GM12878 (cell line): ENCODE measurements around the gene PTGFRN. TPM values are rescaled to one million over a fixed set of nuclear protein-coding genes. Genes with fewer than 3 reads are reported as not detected.

Source experiments
- ATAC-seq: fragments of 200-7000 bp; cut with Tn5 transposase; 3 replicates; pipeline ENCODE4 v1.9.1; 2020; ENCODE audit warnings: mild to moderate bottlenecking, moderate library complexity
- BruUV-seq: library from RNA; stranded (reverse); fragments of 400-500 nt; replicated peaks from 2 replicates; lab custom pipeline; 2021; lab: Mats Ljungman, UMichigan
- CTCF ChIA-PET: fragments of 300-600 bp; sonication (Branson Sonifier 250); formaldehyde crosslinking; extraction: SDS; loops from one replicate; lab custom pipeline; 2021; ENCODE audit warnings: inconsistent platforms; lab: Yijun Ruan, JAX
- POLR2A ChIA-PET: fragments of 350-600 bp; formaldehyde crosslinking; extraction: SDS; loops from one replicate; lab custom pipeline; 2021; ENCODE audit warnings: inconsistent platforms; lab: Charles Lee
- RAD21 ChIA-PET: fragments of 300-600 bp; sonication (Branson Sonifier 250); formaldehyde crosslinking; loops from one replicate; lab custom pipeline; 2023; ENCODE audit warnings: antibody characterized with exemption; ENCODE audit not compliant: unreplicated experiment; lab: Charles Lee
- SMC1A ChIA-PET: fragments of 300-600 bp; sonication (Branson Sonifier 250); formaldehyde crosslinking; loops from one replicate; lab custom pipeline; 2023; ENCODE audit not compliant: unreplicated experiment, uncharacterized antibody; lab: Charles Lee
- DNase-seq: peaks from one replicate; pipeline ENCODE4 v3.0.0-alpha.2; 2011; ENCODE audit warnings: low read depth, low spot score
- FAIRE-seq: peaks from 3 replicates; lab custom pipeline; 2011; peaks lifted over from hg19 to GRCh38; lab: Jason Lieb, UNC
- H2AFZ ChIP-seq: 2 replicates; pipeline ENCODE4 v1.6.0; 2011; ENCODE audit warnings: low read depth, low read length, control low read depth; ENCODE audit not compliant: control insufficient read depth
- H3K27ac ChIP-seq: 2 replicates; pipeline ENCODE4 v1.5.1; 2011; ENCODE audit warnings: control low read depth; ENCODE audit not compliant: control insufficient read depth, insufficient read depth
- H3K27me3 ChIP-seq, 2 experiments: replicated peaks in 1 of 2; 2 replicates each; pipeline versions ENCODE4 v1.6.0 to v1.6.1; 2011; ENCODE audit warnings: low read length in 1 of 2; ENCODE audit not compliant: control insufficient read depth in 2 of 2, insufficient read depth in 2 of 2
- H3K36me3 ChIP-seq, 2 experiments: 2 replicates each; pipeline ENCODE4 v1.5.1; 2011; ENCODE audit warnings: low read length in 1 of 2; ENCODE audit not compliant: control insufficient read depth in 2 of 2, insufficient read depth in 2 of 2
- H3K4me1 ChIP-seq: 2 replicates; pipeline ENCODE4 v1.6.1; 2011; ENCODE audit warnings: mild to moderate bottlenecking, low read length, moderate library complexity, mixed read lengths; ENCODE audit not compliant: control insufficient read depth, insufficient read depth
- H3K4me2 ChIP-seq: 2 replicates; pipeline ENCODE4 v1.6.0; 2011; ENCODE audit warnings: control low read depth; ENCODE audit not compliant: control insufficient read depth, insufficient read depth
- H3K4me3 ChIP-seq: fragments of 200-600 bp; sonication (generic); 2 replicates; pipeline ENCODE4 v1.5.1; 2016
- H3K79me2 ChIP-seq: 2 replicates; pipeline ENCODE4 v1.6.0; 2011; ENCODE audit warnings: low read length; ENCODE audit not compliant: control insufficient read depth, insufficient read depth
- H3K9ac ChIP-seq: 2 replicates; pipeline ENCODE4 v1.8.0; 2011; ENCODE audit warnings: low read length, control low read depth, mixed read lengths; ENCODE audit not compliant: control insufficient read depth, insufficient read depth
- H3K9me3 ChIP-seq: replicated peaks from 3 replicates; pipeline ENCODE4 v1.5.1; 2011; ENCODE audit warnings: mild to moderate bottlenecking, low read length; ENCODE audit not compliant: control insufficient read depth, insufficient read depth
- H4K20me1 ChIP-seq: 2 replicates; pipeline ENCODE4 v1.6.0; 2011; ENCODE audit not compliant: control insufficient read depth, insufficient read depth
- BACH1 ChIP-seq: fragments of 450-650 bp; IDR thresholded peaks from 2 replicates; pipeline ENCODE4 v1.6.1; 2017; ENCODE audit warnings: mild to moderate bottlenecking, borderline replicate concordance
- CEBPB ChIP-seq, 2 experiments: fragments of 150-350 bp in 1 of 2; IDR thresholded peaks; 2 replicates each; pipeline ENCODE4 v1.6.1; 2012 to 2014; ENCODE audit warnings: low read depth in 2 of 2, low read length in 2 of 2, borderline replicate concordance in 1 of 2, inconsistent platforms in 1 of 2
- CREM ChIP-seq: IDR thresholded peaks from 2 replicates; pipeline ENCODE4 v1.6.1; 2014; ENCODE audit warnings: antibody characterized with exemption, low read depth
- EGR1 ChIP-seq, 2 experiments: IDR thresholded peaks; 1 replicate in 1 of 2; 2 replicates in 1 of 2; pipeline ENCODE4 v1.6.1; 2011 to 2012; ENCODE audit warnings: low read depth in 2 of 2, low read length in 2 of 2, borderline replicate concordance in 1 of 2, mild to moderate bottlenecking in 1 of 2, moderate library complexity in 1 of 2
- EP300 ChIP-seq, 2 experiments: fragments of 150-350 bp in 1 of 2; IDR thresholded peaks; 2 replicates each; pipeline ENCODE4 v1.6.1; 2011 to 2012; ENCODE audit warnings: low read depth in 2 of 2, low read length in 2 of 2, borderline replicate concordance in 1 of 2, improper control_type of control experiment in 1 of 2, inconsistent platforms in 1 of 2; ENCODE audit not compliant: control insufficient read depth in 1 of 2
- FOXK2 ChIP-seq: fragments of 450-650 bp; IDR thresholded peaks from 2 replicates; pipeline ENCODE4 v1.6.1; 2017; ENCODE audit warnings: mild to moderate bottlenecking, moderate library complexity
- IRF4 ChIP-seq: IDR thresholded peaks from 2 replicates; pipeline ENCODE4 v1.6.1; 2011; ENCODE audit warnings: low read depth, low read length
- RB1 ChIP-seq: fragments of 450-650 bp; formaldehyde crosslinking; IDR thresholded peaks from 2 replicates; pipeline ENCODE4 v1.6.1; 2017; ENCODE audit warnings: mild to moderate bottlenecking, borderline replicate concordance
- RCOR1 ChIP-seq: conservative IDR thresholded peaks from 2 replicates; pipeline ENCODE4 v1.6.1; 2012; ENCODE audit warnings: low read depth, low read length, improper control_type of control experiment
- RUNX3 ChIP-seq: IDR thresholded peaks from 2 replicates; pipeline ENCODE4 v1.6.1; 2012; ENCODE audit warnings: low read length, inconsistent platforms
- SIN3A ChIP-seq: IDR thresholded peaks from 2 replicates; pipeline ENCODE4 v1.6.1; 2012; ENCODE audit warnings: low read depth, low read length, improper control_type of control experiment
- SMARCA5 ChIP-seq: fragments of 450-650 bp; IDR thresholded peaks from 2 replicates; pipeline ENCODE4 v1.6.1; 2017; ENCODE audit warnings: mild to moderate bottlenecking
- ZNF24 ChIP-seq: fragments of 450-650 bp; IDR thresholded peaks from 2 replicates; pipeline ENCODE4 v1.6.1; 2017; ENCODE audit warnings: antibody characterized with exemption, mild to moderate bottlenecking
- WGBS: methylation state at CpG from one replicate; pipeline ENCODE4 v1.1.6; 2016; ENCODE audit warnings: low lambda C conversion rate; ENCODE audit not compliant: insufficient replicate concordance, insufficient coverage; ENCODE audit errors: missing lambda C conversion rate; 5-methylcytosine and 5-hydroxymethylcytosine counted together
- in situ Hi-C: fragments of 300-500 bp; cut with MboI; formaldehyde crosslinking; loops from 9 replicates; pipeline ENCODE4 v1.14.3; 2018; ENCODE audit warnings: mixed read lengths
- intact Hi-C: fragments of 100-400 bp; cut with micrococcal nuclease; formaldehyde crosslinking; loops from one replicate; pipeline ENCODE4 v1.14.2; 2022; ENCODE audit not compliant: unreplicated experiment
- polyA plus RNA-seq, 11 experiments: library from polyadenylated mRNA; depleted of rRNA in 4 of 11; unstranded in 6 of 11; stranded (reverse) in 5 of 11; fragments of >200 nt; fragmentation: Nextera tagmentation in 4 of 11; fragmentation: Illumina TruSeq in 1 of 11; extraction: Ambion mirVana in 4 of 11; extraction: Trizol in 1 of 11; gene quantifications; 1 replicate in 1 of 11; 2 replicates in 10 of 11; pipeline versions ENCODE4 v1.2.1 to v1.2.3, GENCODE V29; 2011 to 2016; ENCODE audit warnings: inconsistent platforms in 2 of 11, missing spikeins in 2 of 11, low read depth in 1 of 11
- total RNA-seq, 4 experiments: library from RNA; depleted of rRNA in 3 of 4; stranded (reverse); fragments of >200 nt in 3 of 4; fragmentation: Illumina TruSeq in 1 of 4; extraction: Trizol in 1 of 4; gene quantifications; 2 replicates each; pipeline versions ENCODE4 v1.2.1 to v1.2.3, GENCODE V29; 2013 to 2021
- TF ChIP-seq, protein P1 (sequence below): fragments of 450-650 bp; IDR thresholded peaks from 2 replicates; pipeline ENCODE4 v1.6.1; 2017; ENCODE audit warnings: low read depth, mild to moderate bottlenecking, moderate library complexity
- TF ChIP-seq, protein P2 (sequence below): fragments of 450-650 bp; IDR thresholded peaks from 2 replicates; pipeline ENCODE4 v1.6.1; 2014; ENCODE audit warnings: mild to moderate bottlenecking
- TF ChIP-seq, protein P3 (sequence below): fragments of 450-650 bp; formaldehyde crosslinking; IDR thresholded peaks from 2 replicates; pipeline ENCODE4 v1.5.0; 2022; ENCODE audit warnings: mild to moderate bottlenecking, missing genetic modification characterization

PTGFRN gene
- total and polyA plus RNA-seq, 10 of the 15 experiments (the other 5 are each of a cell fraction or from before 2014, with no cell fraction given): 2.7 to 8.3 (median 5.1) TPM

DNA sequence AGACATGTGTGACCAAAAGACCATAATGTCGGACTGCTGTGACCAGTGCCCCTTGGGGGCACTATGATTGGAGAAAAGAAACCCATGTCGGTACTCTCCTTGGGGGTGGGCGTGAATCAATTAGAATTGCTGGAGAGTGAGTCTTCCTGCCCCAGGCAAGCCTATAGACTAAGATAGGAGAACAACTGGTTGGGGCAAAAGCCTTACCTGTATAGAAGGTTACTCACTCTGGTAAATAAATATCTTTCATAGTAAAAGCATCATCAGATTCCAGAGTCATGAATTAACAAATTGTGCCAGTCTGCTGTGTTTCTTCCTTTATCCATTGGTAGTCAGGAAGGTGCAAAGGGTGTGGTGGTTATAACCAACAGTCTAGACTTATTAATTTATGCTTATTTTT lies 2.9 kb upstream of the PTGFRN start (continued):
- TF ChIP-seq ZNF24: no peak
- no peak for TF ChIP-seq BACH1
- no peak for TF ChIP-seq FOXK2
- TF ChIP-seq, protein P1, sequence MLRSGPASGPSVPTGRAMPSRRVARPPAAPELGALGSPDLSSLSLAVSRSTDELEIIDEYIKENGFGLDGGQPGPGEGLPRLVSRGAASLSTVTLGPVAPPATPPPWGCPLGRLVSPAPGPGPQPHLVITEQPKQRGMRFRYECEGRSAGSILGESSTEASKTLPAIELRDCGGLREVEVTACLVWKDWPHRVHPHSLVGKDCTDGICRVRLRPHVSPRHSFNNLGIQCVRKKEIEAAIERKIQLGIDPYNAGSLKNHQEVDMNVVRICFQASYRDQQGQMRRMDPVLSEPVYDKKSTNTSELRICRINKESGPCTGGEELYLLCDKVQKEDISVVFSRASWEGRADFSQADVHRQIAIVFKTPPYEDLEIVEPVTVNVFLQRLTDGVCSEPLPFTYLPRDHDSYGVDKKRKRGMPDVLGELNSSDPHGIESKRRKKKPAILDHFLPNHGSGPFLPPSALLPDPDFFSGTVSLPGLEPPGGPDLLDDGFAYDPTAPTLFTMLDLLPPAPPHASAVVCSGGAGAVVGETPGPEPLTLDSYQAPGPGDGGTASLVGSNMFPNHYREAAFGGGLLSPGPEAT: no peak
- TF ChIP-seq SIN3A: no peak
- TF ChIP-seq SMARCA5: no peak

DNA sequence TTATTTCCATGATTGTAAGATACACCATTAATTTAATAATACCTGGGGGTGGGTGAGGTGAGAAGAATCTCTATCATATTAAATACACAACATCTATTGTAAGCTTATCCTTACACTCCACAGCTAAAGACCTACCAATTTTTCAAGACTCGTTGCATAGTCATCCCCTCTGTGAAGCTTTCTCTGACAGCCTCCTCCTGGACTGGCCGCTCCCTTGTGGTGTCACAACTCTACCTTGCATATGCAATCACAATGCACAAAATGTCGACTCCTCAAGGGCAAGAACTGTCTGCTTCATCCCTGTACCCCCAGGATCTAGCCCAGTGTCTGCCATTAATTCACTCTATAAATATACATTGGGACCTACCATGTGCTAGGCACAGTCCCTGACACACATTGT lies 2.4 kb upstream of the PTGFRN start:
- 46% methylated on average over 3 of the region's 3 CpGs for WGBS
- no peak overlapping the region for H3K27ac ChIP-seq
- intact Hi-C loops (no loop called here), in situ Hi-C loops (no loop called here)
- no TSS peak for BruUV-seq
- no peak overlapping the region for H3K4me2 ChIP-seq
- ChIA-PET POLR2A (interaction anchor here (0.5 kb wide), 1 partner anchor 276 kb away, joined by 3 read pairs; no protein-coding TSS in a partner anchor), CTCF (no interaction called here), RAD21 (no interaction called here), SMC1A (interaction anchor here (0.5 to 1.1 kb wide), 2 partner anchors 15 to 65 kb away, joined by 3 read pairs; no protein-coding TSS in a partner anchor)
- H3K27me3 ChIP-seq: peaks cover 0 to 10% of the 10 kb centered on the region in 2 experiments; a peak in 2 of 4 replicates
- H3K9ac ChIP-seq: no peak overlapping the region
- H4K20me1 ChIP-seq: no peaks in the 10 kb centered on the region
- no peak overlapping the region for H3K4me3 ChIP-seq
- FAIRE-seq: no peak
- ATAC-seq: no peak
- H3K4me1 ChIP-seq: no peaks in the 10 kb centered on the region
- H2AFZ ChIP-seq: no peak overlapping the region
- no peak for DNase-seq
- no peaks in the 10 kb centered on the region for H3K9me3 ChIP-seq
- H3K36me3 ChIP-seq: no peaks in the 10 kb centered on the region
- no peaks in the 10 kb centered on the region for H3K79me2 ChIP-seq
- TF ChIP-seq CREM (no peak), RUNX3 (no peak), IRF4 (no peak), RCOR1 (no peak), CEBPB (IDR thresholded peaks at IDR 0.05; ENCODE audit: borderline replicate concordance in 1 of 2, low read depth in 2 of 2, low read length in 2 of 2) (no peak), EP300 (IDR thresholded peaks at IDR 0.05; ENCODE audit: borderline replicate concordance in 1 of 2, control insufficient read depth in 1 of 2, low read depth in 2 of 2, low read length in 2 of 2) (no peak), RB1 (no peak), EGR1 (IDR thresholded peaks at IDR 0.05; ENCODE audit: borderline replicate concordance in 1 of 2, low read depth in 2 of 2, low read length in 2 of 2) (no peak)
- TF ChIP-seq, protein P2, sequence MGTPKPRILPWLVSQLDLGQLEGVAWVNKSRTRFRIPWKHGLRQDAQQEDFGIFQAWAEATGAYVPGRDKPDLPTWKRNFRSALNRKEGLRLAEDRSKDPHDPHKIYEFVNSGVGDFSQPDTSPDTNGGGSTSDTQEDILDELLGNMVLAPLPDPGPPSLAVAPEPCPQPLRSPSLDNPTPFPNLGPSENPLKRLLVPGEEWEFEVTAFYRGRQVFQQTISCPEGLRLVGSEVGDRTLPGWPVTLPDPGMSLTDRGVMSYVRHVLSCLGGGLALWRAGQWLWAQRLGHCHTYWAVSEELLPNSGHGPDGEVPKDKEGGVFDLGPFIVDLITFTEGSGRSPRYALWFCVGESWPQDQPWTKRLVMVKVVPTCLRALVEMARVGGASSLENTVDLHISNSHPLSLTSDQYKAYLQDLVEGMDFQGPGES: no peak
- TF ChIP-seq, protein P3, sequence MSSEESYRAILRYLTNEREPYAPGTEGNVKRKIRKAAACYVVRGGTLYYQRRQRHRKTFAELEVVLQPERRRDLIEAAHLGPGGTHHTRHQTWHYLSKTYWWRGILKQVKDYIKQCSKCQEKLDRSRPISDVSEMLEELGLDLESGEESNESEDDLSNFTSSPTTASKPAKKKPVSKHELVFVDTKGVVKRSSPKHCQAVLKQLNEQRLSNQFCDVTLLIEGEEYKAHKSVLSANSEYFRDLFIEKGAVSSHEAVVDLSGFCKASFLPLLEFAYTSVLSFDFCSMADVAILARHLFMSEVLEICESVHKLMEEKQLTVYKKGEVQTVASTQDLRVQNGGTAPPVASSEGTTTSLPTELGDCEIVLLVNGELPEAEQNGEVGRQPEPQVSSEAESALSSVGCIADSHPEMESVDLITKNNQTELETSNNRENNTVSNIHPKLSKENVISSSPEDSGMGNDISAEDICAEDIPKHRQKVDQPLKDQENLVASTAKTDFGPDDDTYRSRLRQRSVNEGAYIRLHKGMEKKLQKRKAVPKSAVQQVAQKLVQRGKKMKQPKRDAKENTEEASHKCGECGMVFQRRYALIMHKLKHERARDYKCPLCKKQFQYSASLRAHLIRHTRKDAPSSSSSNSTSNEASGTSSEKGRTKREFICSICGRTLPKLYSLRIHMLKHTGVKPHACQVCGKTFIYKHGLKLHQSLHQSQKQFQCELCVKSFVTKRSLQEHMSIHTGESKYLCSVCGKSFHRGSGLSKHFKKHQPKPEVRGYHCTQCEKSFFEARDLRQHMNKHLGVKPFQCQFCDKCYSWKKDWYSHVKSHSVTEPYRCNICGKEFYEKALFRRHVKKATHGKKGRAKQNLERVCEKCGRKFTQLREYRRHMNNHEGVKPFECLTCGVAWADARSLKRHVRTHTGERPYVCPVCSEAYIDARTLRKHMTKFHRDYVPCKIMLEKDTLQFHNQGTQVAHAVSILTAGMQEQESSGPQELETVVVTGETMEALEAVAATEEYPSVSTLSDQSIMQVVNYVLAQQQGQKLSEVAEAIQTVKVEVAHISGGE (CRISPR knock-in tag): no peak
